Nephron progenitor cell (in vitro differentiated cells): ENCODE results near the gene PER2.

ENCODE experiments used
- DNase-seq: peaks from one replicate; pipeline ENCODE4 v3.0.0; 2021
- H3K27ac Mint-ChIP-seq: 2 replicates; pipeline ENCODE4 v1.8.0; 2021; ENCODE audit warnings: mild to moderate bottlenecking, moderate library complexity, mixed read lengths
- H3K27me3 Mint-ChIP-seq: 2 replicates; pipeline ENCODE4 v1.8.0; 2021; ENCODE audit warnings: mild to moderate bottlenecking, low read depth, mixed read lengths; ENCODE audit not compliant: poor library complexity
- H3K36me3 Mint-ChIP-seq: 2 replicates; pipeline ENCODE4 v1.8.0; 2021; ENCODE audit warnings: low read depth, mixed read lengths
- H3K4me1 Mint-ChIP-seq: 2 replicates; pipeline ENCODE4 v1.8.0; 2021; ENCODE audit warnings: mixed read lengths
- H3K4me3 Mint-ChIP-seq: 2 replicates; pipeline ENCODE4 v1.8.0; 2021; ENCODE audit warnings: mild to moderate bottlenecking, moderate library complexity, mixed read lengths
- H3K9me3 Mint-ChIP-seq: 2 replicates; pipeline ENCODE4 v1.8.0; 2021; ENCODE audit warnings: mild to moderate bottlenecking, moderate library complexity, mixed read lengths
- TF ChIP-seq, protein P1 (sequence below): fragments of 200-600 bp; sonication (generic); IDR thresholded peaks from 2 replicates; pipeline ENCODE4 v1.5.0; 2021; ENCODE audit warnings: antibody characterized with exemption

PER2 gene

DNA sequence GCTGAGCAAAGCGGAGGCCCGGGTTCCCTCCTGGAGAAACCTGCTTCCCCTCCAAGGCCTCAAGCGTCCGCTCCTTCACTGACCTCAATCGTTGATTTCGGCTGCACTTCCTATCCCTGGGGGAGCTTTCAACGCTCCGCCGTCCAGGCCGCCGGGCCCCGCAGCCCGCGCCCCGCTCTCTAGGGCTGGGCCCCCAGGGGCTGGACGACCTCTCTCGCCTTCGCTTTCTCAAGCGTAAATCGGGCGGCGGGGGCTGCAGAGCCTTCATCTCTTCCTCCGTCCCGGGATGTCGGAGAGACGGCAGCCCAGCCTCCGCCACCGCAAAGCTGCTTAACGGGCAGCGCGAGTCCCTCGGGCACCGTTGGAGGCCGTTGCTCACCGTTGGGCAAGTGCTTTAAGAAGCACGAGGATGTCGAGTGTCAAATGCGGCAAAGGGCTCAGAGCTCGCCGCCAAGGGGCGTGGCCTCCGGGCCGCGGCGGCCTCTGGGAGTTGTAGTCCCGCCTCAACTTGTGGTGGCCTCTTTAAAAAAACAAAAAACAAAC is 57.1 kb downstream of the PER2 start:
- Mint-ChIP-seq H3K27ac (no peak overlapping the region), H3K4me3 (peak overlapping the region; percentile 87), H3K27me3 (peaks cover 60% of the 10 kb centered on the region), H3K9me3 (peaks cover 18% of the 10 kb centered on the region), H3K36me3 (peaks cover 5% of the 10 kb centered on the region), H3K4me1 (peaks cover 33% of the 10 kb centered on the region)
- TF ChIP-seq, protein P1, sequence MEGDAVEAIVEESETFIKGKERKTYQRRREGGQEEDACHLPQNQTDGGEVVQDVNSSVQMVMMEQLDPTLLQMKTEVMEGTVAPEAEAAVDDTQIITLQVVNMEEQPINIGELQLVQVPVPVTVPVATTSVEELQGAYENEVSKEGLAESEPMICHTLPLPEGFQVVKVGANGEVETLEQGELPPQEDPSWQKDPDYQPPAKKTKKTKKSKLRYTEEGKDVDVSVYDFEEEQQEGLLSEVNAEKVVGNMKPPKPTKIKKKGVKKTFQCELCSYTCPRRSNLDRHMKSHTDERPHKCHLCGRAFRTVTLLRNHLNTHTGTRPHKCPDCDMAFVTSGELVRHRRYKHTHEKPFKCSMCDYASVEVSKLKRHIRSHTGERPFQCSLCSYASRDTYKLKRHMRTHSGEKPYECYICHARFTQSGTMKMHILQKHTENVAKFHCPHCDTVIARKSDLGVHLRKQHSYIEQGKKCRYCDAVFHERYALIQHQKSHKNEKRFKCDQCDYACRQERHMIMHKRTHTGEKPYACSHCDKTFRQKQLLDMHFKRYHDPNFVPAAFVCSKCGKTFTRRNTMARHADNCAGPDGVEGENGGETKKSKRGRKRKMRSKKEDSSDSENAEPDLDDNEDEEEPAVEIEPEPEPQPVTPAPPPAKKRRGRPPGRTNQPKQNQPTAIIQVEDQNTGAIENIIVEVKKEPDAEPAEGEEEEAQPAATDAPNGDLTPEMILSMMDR, result no peak
- peak; percentile 83 for DNase-seq

DNA sequence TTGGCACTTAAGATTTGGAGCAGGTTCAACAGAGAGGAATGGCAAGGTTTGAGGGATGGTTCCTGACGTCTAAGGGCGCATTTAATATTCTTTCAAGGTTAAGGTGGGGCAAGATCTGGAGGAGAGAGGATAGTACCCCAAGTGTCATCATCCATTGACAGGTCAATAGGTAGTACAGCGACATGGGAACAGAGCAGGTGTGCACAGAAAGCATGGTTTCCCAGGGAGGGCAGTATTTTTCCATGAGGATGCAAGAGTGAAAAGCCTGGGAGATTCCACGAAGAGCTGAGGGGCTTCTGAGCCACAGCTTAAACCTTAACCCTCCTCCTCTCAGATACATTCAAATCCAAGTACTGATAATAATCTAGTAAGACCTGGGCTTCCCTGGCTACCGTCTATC is 57.7 kb downstream of the PER2 start:
- Mint-ChIP-seq H3K9me3 (peaks cover 18% of the 10 kb centered on the region), H3K27me3 (peaks cover 57% of the 10 kb centered on the region), H3K27ac (no peak overlapping the region), H3K4me1 (peaks cover 33% of the 10 kb centered on the region), H3K36me3 (peaks cover 5% of the 10 kb centered on the region), H3K4me3 (peak overlapping the region; percentile 87)
- TF ChIP-seq, protein P1, result no peak
- DNase-seq, result no peak

DNA sequence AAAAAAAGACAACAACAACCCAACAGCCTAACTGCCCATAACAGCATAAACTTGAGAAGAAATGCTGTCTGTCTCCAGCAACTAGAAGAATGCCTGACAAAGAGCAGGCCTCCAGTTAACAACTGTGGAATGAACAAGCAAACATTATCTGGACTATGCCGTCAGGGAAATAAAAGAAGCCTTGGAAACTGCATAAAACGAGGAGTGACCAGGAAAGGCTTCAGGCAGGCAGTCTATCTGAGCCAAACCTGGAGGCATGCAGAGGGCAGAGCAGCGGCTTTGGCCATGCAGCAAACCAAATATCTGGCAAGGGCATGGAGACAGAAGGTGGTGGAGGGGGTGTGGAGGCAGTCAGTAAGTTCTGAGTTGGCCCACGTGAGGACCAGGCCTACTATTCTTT is 59.7 kb downstream of the PER2 start:
- DNase-seq, result no peak
- Mint-ChIP-seq H3K36me3 (peaks cover 5% of the 10 kb centered on the region), H3K4me1 (peaks cover 33% of the 10 kb centered on the region), H3K4me3 (no peak overlapping the region), H3K27me3 (peaks cover 50% of the 10 kb centered on the region), H3K27ac (no peak overlapping the region), H3K9me3 (peaks cover 18% of the 10 kb centered on the region)
- TF ChIP-seq, protein P1, result no peak

DNA sequence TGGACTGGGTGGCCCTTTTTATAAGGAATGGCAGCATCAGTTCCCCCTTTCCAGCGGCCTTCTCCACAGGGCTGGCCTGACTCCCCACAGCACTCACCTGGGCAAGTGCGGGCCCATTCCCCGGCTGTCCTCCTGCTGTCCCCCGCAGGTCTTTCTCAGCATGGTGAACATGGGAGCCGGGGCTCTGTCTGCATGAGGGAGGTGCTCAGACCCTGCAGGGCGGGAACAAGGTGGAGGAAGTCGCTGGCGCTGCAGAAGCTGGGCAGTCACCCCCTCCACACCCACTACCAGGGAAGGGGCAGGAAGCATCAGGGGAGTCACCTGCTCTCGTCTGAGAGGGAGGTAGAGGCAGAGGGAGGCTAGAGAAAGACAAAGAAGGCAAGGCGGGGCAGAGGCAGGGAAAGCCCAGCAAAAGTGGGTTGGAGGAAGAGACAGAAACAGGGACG is 60.8 kb downstream of the PER2 start:
- Mint-ChIP-seq H3K36me3 (peaks cover 5% of the 10 kb centered on the region), H3K27ac (no peak overlapping the region), H3K4me1 (peaks cover 33% of the 10 kb centered on the region), H3K9me3 (peaks cover 15% of the 10 kb centered on the region), H3K4me3 (no peak overlapping the region), H3K27me3 (peaks cover 44% of the 10 kb centered on the region)
- DNase-seq, result no peak
- TF ChIP-seq, protein P1, result no peak

DNA sequence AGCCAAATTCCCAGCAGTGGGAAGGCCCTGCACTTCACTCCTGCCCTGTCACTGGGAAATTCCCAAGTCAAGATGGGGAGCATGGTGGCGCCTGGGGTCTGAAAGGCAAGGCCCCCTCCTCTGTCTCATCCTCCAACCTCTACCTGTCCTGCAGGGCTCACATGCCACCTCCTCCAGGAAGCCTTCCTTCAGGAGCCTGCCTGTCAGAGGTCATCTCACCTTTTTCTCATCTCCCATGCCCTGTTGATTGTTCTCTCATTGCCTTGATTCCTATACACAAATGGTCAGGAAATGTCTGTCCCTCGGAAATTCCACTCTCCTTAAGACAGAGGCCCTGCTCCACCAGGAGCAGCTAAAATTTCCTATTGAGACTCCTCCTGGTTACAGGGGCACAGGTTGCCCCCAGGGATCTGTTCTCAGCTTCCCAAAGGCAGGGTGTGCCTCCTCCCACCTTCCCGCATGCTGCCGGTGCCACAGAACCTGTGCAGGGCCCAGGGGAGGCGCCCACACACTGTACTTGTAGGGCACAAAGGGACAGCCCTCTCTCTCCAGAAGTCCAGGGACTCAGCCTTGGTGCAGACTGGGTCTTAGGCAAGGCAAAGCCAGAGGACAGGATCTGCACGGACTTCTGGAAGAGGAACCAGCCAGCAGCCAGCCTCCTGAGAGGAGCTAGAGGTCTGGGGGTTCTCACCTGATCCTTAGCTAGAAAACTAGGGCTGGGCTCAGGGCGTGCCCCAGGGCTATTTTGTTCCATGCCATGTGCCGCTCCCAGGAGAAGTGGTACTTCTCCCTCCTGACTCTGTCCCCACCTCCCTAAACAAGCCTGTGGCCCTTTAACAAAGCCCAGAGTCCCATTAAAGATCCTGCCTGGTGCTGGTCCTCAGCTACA is 61.5 kb downstream of the PER2 start:
- peaks cover 33% of the 10 kb centered on the region for H3K4me1 Mint-ChIP-seq
- no peak for DNase-seq
- no peak overlapping the region for H3K27ac Mint-ChIP-seq
- TF ChIP-seq, protein P1, result no peak
- H3K9me3 Mint-ChIP-seq, result peaks cover 9% of the 10 kb centered on the region
- peaks cover 38% of the 10 kb centered on the region for H3K27me3 Mint-ChIP-seq
- H3K4me3 Mint-ChIP-seq, result no peak overlapping the region
- H3K36me3 Mint-ChIP-seq, result peaks cover 5% of the 10 kb centered on the region
